HG03039 (cell line): Measurements from ENCODE around the gene RNASE13.
"Not testable (repeated sequence)": the region's sequence is repeated elsewhere in the genome, so short reads cannot be mapped to it uniquely, and the experiment has no call there.

Experiments used
- ATAC-seq: cut with Tn5 transposase; IDR thresholded peaks from one replicate; pipeline ENCODE4 v1.9.1; 2021; ENCODE audit warnings: mild to moderate bottlenecking, moderate library complexity; ENCODE audit not compliant: unreplicated experiment

RNASE13 gene

DNA sequence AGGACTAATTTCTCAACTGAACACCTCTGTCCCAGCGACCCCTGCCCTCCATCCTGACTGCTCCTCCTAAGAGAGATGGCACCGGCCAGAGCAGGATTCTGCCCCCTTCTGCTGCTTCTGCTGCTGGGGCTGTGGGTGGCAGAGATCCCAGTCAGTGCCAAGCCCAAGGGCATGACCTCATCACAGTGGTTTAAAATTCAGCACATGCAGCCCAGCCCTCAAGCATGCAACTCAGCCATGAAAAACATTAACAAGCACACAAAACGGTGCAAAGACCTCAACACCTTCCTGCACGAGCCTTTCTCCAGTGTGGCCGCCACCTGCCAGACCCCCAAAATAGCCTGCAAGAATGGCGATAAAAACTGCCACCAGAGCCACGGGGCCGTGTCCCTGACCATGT is 8.3 kb upstream of the RNASE13 start:
- no peak for ATAC-seq

DNA sequence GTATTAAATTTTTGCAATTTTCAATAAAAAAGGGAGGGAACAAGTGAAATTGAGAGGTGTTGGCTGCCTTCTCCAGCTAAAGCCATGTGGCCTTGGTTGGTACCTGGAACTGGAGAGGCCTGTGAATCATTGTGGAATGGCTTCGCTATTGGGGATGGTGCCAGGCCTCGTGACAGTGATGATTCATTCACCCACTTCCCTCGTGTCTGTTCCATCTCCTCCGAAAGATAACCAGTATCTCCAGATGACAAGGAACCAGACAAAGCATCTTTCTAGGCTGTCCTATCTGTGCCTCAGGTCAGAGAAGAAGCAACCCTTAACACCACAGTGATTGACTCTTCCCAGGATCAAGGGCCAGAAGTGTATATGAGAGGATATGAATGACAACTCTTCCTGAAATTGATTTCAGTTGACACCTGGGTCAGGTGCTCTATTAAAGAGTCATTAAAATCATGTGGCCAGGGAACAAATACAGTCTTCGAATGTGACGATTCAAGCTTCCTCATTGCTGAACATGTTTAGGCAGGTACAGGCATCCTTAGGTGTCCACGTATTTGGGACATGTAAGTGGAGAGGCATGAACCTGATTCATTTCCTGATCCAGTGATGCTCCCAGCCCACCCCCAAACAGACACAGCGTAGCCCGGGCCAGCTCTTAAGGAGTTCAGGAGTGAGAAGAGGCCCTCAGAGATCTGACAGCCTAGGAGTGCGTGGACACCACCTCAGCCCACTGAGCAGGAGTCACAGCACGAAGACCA is 7.2 kb upstream of the RNASE13 start, which contains the start of gene RNASE7:
RNASE7 (plus strand) TSS at position 687 of the 758 bp plus-strand sequence. CDS start 631 bp downstream, outside the sequence.
- no peak for ATAC-seq

DNA sequence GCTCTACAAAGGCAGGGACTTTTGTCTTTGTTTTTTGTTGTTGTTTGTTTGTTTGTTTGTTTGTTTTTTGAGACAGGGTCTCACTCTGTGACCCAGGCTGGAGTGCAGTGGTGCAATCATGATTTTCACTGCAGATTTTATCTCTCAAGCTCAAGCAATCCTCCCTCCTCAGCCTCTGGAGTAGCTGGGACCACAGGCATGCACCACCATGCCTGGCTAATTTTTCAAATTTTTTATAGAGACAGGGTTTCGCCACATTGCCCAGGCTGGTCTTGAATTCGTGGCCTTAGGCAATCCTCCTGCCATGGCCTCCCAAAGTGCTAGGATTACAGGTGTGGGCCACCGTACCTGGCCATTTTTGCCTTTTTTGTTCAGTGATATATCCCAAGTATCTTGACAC is 6.3 kb upstream of the RNASE13 start:
- ATAC-seq = not testable (repeated sequence)

- no peak for ATAC-seq
These were observed 5.8 kb upstream of the RNASE13 start for GRCh38 chr14:21040370-21040925.

- no peak for ATAC-seq
These were observed 5.2 kb upstream of the RNASE13 start for GRCh38 chr14:21039585-21040369.

GRCh38 chr14:21038441-21039422 is 4.1 kb upstream of the RNASE13 start:
- ATAC-seq = no peak

- no peak for ATAC-seq
These were observed 2.5 kb upstream of the RNASE13 start for GRCh38 chr14:21037156-21037555.

DNA sequence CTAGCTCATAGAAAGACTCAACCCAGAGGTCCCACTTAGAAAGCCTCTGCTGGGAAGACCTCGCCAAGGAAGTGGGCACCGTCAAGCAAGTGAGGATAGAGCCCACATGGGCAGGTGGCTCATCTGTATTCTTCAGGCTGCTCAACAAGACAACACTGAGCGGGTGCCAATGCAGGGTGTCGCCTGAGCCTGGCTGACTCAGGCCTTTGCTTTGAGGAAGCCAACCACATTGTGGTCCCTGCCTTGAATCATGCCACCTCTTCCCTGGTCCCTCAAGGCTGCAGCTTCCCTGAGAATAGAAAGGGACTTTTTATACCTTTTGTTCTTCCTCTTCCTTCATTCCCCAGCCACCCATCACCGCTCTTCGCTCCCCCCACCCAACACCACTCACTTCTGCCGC is 2.1 kb upstream of the RNASE13 start:
- no peak for ATAC-seq

DNA sequence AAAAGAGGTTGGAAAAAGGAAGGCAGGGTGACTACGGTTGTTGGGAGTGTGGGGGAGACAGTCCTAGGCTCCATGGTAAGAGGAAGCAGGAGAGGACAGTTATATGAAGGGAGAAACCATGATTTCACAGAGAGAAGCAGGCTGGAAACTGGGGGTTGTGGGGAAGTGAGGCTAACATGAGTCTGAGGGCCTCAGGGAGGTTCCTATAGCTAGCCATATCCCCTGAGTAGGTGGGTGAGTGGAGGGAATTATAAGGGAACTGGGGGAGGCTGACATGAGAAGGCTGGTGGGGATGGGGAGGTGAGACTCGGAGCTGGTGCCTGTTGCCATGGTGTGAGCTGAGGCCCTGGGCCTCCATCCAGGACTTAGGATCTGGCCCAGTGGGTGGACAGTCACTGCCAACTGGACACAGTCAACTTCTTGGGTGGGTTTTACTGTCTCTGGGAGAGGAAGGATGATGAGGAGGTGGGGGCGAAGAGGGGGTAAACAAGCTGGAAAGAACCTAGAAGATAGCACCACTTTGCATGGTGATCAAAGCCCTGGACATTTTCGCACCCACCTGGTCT is 1.4 kb downstream of the RNASE13 start:
- no peak for ATAC-seq

DNA sequence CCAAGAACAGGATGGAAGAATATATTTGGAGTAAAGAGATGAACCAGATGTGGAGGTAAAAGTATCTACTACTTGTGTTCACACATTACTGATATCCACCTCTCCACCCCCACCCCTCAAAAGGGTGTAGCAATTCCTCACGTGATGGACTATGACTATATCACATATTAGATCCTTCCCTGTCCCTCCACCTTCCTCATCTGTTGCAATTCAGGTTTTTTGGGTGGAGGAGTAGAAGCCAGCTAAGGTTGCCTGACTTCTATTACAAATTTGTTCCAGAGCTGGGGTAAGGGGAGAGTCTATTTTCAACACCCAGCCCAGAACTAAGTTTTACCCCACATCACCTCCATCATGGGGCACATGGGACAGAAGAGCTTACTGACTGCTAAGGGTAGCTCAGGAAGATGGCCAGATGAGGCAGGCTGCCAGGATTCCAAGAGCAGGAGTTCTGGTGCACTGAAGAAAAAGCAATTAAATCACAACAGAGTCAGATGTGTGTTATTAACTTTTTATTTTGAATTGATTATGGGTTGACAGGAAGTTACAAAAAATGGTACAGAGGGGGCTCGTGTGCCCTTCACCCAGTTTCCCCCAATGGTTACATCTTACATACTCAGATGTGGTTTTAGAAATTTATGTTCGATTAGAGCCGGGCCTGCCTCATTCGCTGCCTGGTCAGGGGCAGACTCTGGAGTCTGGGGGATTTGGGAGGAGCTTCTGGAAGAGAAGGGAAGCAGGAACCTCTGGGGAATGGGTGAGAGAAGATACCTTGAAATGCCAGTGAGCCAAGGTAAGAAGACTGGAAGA is 2.1 kb downstream of the RNASE13 start:
- ATAC-seq = no peak

DNA sequence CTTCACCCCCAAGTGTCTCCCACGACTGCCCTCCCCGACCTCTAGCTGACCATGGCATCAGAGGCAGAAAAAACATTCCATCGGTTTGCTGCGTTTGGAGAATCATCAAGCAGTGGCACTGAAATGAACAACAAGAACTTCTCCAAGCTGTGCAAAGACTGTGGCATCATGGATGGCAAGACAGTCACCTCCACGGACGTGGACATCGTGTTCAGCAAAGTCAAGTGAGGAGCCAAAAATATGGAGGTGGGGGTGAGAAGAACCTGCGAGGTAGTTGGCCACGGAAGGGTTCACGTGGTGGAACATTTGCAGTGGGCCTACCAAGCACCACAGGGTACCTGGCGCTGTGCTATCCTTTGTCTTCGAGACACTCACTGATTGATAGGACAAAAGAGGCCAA is 4.1 kb downstream of the RNASE13 start:
- ATAC-seq = no peak

- ATAC-seq = no peak
These were observed 4.7 kb downstream of the RNASE13 start, which contains the start of gene TPPP2 for GRCh38 chr14:21029917-21030316. TSS of gene TPPP2 (plus strand) at chr14:21030217. CDS start at chr14:21030582, 365 bp downstream.

- no peak for ATAC-seq
These were observed 7.7 kb downstream of the RNASE13 start for GRCh38 chr14:21026988-21027315.

DNA sequence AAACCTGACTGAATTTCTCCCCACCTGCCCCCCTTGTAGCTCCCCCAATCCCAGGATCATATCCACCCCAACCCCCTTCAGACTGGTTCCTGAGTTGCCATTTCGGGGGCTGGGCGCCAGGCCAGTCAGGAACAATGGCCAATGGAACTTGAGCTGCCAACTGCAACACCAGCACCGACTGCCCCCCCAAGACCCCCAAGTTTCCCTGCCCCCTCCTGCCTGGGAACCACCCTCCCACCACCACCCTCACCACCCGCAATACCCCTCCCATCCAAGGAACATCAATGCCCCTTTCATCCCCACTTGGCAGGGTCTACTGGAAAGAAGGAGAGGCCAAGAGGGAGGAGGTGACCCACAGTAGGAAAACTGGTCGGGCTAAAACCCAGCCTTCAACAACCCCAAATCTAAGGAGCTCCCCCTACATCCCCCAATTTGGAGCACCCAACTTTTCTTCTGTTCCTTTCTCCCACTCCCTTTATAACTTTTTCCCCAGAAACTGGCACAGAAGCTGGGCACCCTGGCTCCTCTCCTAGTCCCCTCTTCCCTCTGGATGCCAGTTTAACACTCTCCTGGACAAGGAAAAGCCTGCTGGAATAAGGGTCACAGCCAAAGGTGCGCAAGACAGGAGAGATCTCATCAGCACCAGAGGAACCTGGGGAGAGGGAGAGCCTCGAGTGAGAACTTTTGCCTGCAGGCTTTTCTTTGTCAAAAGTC is 8.2 kb downstream of the RNASE13 start:
- no peak for ATAC-seq

- ATAC-seq = no peak
These were observed 9.0 kb downstream of the RNASE13 start for GRCh38 chr14:21025371-21026273.

DNA sequence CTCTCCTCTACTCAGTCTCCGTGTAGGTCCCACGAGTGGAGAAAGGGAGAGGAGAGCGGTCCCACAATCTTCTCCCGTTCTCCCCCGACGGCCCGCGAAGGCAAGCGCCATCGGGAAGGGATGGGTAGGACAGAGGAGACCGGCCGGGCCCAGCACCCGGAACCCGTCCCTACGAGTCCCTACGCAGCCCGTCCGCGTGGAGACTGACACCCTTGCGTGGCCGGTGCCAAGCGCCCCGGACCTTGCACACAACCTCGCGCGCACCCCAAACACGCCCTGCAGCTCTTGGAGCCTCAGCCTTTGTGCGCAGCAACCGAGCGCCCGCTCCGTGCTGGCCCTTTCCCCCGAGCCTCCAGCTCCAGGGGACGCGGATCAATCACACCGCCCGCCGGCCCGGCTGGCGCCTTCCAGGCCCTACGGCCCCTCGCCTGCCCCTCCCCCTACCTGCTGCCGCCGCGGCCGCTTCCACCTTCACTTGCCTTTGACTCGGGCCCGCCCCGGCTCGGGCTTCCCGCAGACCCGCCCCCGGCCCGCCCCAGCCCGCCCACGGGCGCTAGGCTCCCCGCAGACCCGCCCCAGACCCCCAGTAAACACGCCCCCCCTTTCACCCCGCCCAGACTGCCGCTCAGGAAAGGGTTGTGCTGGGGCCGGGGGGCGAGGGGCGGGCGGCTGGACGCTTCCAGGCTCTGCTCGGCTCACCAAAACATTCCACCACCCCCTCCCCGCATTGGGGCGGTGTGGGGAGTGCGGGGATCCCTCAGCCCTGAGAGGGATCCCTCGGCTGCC is 9.8 kb downstream of the RNASE13 start, which contains the start of gene NDRG2:
NDRG2 (minus strand) TSS at position 477 of the 786 bp plus-strand sequence. CDS start 1,746 bp downstream, outside the sequence.
- ATAC-seq = no peak
